ENCODE measurements around the gene CD2AP.

Gene CD2AP

DNA sequence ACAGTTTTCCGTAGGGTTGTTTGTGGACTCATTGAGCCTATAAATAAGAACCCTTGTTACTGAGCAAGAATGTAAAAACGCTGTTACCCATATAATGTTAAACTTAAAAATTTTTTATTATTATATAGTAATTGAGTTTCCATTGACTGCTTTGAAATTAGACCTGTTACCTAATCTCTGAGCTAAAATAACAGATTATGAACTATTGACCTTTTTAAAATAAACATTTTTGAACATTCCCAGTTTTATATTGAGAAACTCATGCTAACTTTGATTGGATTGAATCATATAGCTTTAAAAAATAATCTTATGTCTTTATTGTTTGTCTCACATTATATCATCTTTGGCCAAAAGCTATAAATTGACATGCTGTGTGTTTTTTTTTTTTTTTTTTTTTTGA is 95.5 kb downstream of the CD2AP start:
- no peak for DNase-seq

GRCh38 chr6:47574789-47575188 is 97.2 kb downstream of the CD2AP start:
- DNase-seq, result no peak

DNA sequence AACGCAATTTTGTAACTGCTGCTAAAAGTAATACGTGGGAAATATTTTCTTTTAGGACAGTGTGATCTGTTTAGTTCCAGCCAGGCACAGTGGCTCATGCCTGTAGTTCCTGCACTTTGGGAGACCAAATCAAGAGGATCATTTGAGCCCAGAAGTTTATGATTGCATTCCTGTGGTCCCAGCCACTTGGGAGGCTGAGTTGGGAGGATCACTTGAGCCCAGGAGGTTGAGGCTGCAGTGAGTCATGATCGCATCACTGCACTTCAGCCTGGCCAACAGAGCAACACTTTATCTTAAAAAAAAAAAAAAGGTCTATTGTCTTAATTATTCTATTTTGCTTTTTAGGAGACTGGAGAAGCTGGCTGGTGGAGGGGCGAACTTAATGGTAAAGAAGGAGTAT is 101.5 kb downstream of the CD2AP start:
- DNase-seq, result no peak

DNA sequence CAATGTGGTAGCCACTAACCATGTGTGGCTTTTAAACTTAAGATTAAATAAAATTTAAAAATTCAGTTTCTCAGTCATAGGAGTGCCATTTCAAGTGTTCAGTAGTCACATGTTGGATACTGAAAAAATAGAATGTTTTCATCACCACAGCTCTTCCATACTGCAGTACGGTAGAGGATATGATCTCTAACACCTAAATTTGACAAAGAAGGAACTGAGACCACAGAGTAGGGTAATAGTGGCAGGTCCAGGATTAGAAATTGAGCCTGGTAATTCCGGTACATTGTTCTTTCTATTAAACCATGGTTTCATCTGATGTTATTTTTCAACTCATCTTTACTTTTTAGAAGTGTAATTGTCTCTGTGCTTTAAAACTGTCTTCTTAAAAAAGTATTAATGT is 104.0 kb downstream of the CD2AP start:
- DNase-seq, result no peak

DNA sequence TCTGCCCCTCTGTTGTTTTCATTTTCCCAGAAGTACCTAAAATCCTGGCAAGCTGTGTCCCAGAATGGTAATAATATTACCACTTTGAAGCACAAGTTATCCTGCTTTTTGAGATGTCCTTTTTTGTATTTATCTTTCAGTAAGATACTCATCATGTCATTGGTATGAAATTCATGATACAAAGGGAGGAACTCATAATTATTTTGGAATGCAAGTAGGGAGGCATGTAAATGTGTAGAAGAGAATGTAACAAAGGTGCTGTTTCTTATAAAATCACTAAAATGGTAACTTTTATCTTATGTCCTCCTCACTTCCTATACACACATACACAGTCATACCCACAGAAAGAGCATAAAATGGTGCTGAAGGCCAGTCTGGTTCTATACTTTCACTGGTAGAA is 109.9 kb downstream of the CD2AP start:
- DNase-seq, result no peak

GRCh38 chr6:47592131-47592840 is 114.7 kb downstream of the CD2AP start:
- DNase-seq, result no peak

GRCh38 chr6:47593979-47594378 is 116.4 kb downstream of the CD2AP start:
- DNase-seq, result no peak

DNA sequence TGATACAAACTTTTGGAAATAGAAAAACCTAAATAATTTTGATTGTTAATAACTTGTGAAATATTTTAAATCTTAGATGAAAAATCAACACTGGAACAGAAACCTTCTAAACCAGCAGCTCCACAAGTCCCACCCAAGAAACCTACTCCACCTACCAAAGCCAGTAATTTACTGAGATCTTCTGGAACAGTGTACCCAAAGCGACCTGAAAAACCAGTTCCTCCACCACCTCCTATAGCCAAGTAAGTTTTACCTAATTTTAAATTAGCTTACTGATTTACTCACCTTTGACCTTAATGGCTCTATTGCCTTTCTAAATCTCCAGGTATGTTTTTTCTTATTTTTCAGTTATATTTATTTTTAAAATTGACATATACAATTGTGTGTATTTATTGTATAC is 118.2 kb downstream of the CD2AP start:
- DNase-seq, result no peak

- no peak for DNase-seq
Observed at GRCh38 chr6:47598367-47598766, 120.8 kb downstream of the CD2AP start.

GRCh38 chr6:47599512-47599911 is 121.9 kb downstream of the CD2AP start:
- DNase-seq, result no peak

DNA sequence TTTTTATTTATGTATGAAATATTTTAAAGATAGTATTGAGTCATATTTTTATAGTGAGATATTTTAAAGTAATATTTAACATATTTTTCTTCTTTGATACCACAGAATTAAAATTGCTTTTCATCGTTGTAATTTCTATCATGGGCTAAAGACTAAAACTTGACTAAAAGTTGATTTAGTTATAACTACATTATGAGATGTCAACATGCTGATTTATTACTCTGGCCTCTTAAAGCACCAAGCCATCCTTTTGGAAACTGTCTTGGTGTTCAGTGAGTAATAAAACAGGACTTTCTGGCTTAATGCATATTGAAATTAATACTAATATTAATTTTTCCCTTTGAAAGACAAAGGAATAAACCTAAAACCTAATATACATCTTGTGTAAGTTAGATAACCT is 125.6 kb downstream of the CD2AP start:
- no peak for DNase-seq

GRCh38 chr6:47603995-47604394 is 126.4 kb downstream of the CD2AP start:
- no peak for DNase-seq

GRCh38 chr6:47621838-47622449 is 144.4 kb downstream of the CD2AP start:
- no peak for DNase-seq

- DNase-seq, result no peak
Observed at GRCh38 chr6:47626782-47627181, 149.2 kb downstream of the CD2AP start.

- no peak for DNase-seq
Observed at GRCh38 chr6:47628448-47629272, 151.1 kb downstream of the CD2AP start.

- DNase-seq, result no peak
Observed at GRCh38 chr6:47629954-47630353, 152.4 kb downstream of the CD2AP start.

DNA sequence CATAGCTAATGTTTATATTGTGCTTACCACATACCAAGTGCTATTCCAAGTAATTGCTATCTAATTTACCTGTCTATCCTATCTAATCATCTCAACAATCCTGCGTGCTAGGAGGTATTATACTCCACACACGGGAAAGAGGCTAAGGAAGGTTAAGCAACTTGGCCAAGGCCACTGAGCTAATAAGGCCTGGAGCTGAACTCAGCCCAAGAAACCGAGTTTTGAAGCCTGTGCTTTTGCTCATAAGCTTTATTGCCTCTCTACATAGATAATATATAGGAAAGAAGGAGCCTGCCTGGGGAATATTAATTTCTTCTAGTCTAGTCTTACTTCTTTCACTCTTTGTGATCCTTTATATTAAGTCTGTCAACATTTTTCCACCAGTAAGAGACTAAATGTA is 153.0 kb downstream of the CD2AP start:
- DNase-seq, result no peak

DNA sequence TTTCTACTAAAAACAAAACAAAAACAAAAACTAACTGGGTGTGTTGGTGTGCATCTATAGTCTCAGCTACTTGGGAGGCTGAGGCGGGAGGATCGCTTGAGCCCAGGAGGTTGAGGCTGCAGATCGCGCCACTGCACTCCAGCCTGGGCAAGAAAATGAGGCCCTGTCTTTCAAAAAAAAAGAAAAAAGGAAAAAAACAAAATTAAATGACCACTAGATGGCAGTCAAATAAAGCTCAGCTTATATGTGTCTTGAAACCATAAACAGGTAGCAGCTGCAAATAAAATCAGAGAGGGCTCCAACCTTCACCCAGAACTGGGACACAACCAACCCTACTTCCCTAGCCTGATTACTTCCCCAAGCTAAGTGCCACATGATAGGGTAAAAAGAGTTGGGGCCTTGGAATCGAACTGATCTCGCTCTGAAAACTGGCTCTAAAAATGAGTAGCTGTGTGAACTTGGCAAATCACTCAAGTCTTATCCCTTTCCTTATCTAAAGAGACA is 153.7 kb downstream of the CD2AP start:
- no peak for DNase-seq

DNA sequence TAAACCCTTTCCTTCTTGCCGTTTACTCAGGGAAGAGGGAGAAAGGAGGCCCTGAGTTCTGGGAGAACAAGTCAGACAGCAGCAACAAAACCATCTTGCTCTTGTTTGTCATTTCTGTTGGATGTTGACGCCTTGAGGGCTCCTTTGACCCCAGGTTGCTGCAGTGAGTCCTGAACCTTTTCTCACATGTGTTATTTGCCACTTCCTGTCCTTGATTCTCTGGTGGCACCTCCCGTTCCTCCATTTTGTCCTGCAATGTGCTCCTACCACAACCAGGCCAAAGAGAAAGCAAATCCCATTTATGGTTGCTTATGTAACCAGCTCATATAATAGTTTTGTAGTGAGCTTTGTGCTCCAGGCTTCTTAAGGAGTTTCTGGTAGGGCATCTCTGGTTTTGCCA is 154.2 kb downstream of the CD2AP start:
- no peak for DNase-seq

- DNase-seq, result no peak
Observed at GRCh38 chr6:47633141-47633540, 155.6 kb downstream of the CD2AP start.

- DNase-seq, result no peak
Observed at GRCh38 chr6:47634210-47635047, 156.8 kb downstream of the CD2AP start.

- DNase-seq, result no peak
Observed at GRCh38 chr6:47646689-47647088, 169.1 kb downstream of the CD2AP start.

GRCh38 chr6:47647188-47647587 is 169.6 kb downstream of the CD2AP start:
- DNase-seq, result no peak

All from CD4-positive, alpha-beta T cell treated with Interferon gamma for 1 hour (primary cell).